ENCODE measurements around the gene GGCX. TPM values are rescaled to one million over a fixed set of nuclear protein-coding genes. Genes with fewer than 3 reads are reported as not detected.
A peak's percentile ranks its signal among the peaks of the same experiment; 100 is the strongest.

GGCX gene
- total and polyA plus RNA-seq, 2 of the 13 experiments (the other 11 are each of a cell fraction or from before 2014, with no cell fraction given): 72.5 to 103 TPM

DNA sequence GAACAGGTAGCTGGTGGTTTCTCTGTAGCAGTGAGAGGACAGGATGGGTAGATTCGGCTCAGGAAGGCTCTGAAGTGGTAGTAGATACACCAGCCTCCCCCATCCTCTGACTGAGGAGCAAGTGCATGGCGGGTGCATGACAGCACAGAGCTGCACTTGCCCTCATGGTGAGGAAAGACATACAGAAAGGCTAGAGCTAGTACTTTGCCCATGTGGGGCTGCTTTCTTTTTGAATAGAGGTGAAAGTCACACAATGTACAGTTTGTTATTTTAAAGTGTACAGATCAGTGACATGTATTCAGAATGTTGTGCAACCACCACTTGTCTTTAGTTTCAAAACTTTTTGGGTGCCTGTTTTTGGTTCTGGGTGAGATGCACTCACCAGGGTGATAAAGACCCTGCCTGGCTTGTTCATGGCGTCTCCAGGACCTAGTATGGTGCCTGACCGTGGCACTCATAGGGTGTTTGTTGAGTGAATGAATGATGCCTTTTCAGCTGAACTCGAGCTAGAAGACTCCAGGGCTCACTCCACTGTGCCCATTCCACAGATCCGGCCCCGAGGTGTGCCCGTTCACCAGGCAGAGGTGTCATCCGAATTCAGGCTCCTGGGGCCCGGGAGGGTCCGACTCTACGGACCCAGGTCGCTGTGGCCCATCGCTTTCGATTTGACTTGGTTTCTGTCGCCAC lies 22.5 kb upstream of the GGCX start (continued):
- TF ChIP-seq BCL6 (CRISPR knock-in tag; IDR thresholded peaks at IDR 0.05) (peak; percentile 17; the same call in 1 of the 2 replicates), ZSCAN21 (CRISPR knock-in tag; IDR thresholded peaks at IDR 0.05; ENCODE audit: borderline replicate concordance) (no peak), CC2D1A (CRISPR knock-in tag; IDR thresholded peaks at IDR 0.05) (no peak), CHD2 (IDR thresholded peaks at IDR 0.05; ENCODE audit: low read depth, low read length) (0 out of 2 replicates have a peak, but pooled peaks have one; percentile 17), MXD4 (CRISPR knock-in tag; IDR thresholded peaks at IDR 0.05) (no peak), MTF1 (CRISPR knock-in tag; IDR thresholded peaks at IDR 0.05) (no peak), ZNF337 (CRISPR knock-in tag; IDR thresholded peaks at IDR 0.05; ENCODE audit: borderline replicate concordance, low read depth) (no peak), BRD4 (CRISPR knock-in tag; IDR thresholded peaks at IDR 0.05) (no peak), CEBPG (CRISPR knock-in tag; IDR thresholded peaks at IDR 0.05) (peak; percentile 87), ZKSCAN8 (CRISPR knock-in tag; IDR thresholded peaks at IDR 0.05; ENCODE audit: borderline replicate concordance) (0 out of 2 replicates have a peak, but pooled peaks have one; percentile 7), PAF1 (CRISPR knock-in tag; IDR thresholded peaks at IDR 0.05) (no peak; the same call in 1 of the 2 replicates), ZNF766 (CRISPR knock-in tag; IDR thresholded peaks at IDR 0.05; ENCODE audit: borderline replicate concordance) (no peak), ZNF747 (CRISPR knock-in tag; IDR thresholded peaks at IDR 0.05; ENCODE audit: borderline replicate concordance) (0 out of 2 replicates have a peak, but pooled peaks have one; percentile 2), PHF5A (CRISPR knock-in tag; IDR thresholded peaks at IDR 0.05; ENCODE audit: low read depth, unreplicated experiment) (no peak)
- TF ChIP-seq, protein P1, sequence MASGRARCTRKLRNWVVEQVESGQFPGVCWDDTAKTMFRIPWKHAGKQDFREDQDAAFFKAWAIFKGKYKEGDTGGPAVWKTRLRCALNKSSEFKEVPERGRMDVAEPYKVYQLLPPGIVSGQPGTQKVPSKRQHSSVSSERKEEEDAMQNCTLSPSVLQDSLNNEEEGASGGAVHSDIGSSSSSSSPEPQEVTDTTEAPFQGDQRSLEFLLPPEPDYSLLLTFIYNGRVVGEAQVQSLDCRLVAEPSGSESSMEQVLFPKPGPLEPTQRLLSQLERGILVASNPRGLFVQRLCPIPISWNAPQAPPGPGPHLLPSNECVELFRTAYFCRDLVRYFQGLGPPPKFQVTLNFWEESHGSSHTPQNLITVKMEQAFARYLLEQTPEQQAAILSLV (CRISPR knock-in tag; IDR thresholded peaks at IDR 0.05; ENCODE audit: borderline replicate concordance): no peak
- TF ChIP-seq, protein P2, sequence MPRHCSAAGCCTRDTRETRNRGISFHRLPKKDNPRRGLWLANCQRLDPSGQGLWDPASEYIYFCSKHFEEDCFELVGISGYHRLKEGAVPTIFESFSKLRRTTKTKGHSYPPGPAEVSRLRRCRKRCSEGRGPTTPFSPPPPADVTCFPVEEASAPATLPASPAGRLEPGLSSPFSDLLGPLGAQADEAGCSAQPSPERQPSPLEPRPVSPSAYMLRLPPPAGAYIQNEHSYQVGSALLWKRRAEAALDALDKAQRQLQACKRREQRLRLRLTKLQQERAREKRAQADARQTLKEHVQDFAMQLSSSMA (CRISPR knock-in tag; IDR thresholded peaks at IDR 0.05): 0 out of 2 replicates have a peak, but pooled peaks have one; percentile 1
- TF ChIP-seq, protein P3, sequence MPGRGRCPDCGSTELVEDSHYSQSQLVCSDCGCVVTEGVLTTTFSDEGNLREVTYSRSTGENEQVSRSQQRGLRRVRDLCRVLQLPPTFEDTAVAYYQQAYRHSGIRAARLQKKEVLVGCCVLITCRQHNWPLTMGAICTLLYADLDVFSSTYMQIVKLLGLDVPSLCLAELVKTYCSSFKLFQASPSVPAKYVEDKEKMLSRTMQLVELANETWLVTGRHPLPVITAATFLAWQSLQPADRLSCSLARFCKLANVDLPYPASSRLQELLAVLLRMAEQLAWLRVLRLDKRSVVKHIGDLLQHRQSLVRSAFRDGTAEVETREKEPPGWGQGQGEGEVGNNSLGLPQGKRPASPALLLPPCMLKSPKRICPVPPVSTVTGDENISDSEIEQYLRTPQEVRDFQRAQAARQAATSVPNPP (CRISPR knock-in tag; IDR thresholded peaks at IDR 0.05): no peak
- TF ChIP-seq, protein P4, sequence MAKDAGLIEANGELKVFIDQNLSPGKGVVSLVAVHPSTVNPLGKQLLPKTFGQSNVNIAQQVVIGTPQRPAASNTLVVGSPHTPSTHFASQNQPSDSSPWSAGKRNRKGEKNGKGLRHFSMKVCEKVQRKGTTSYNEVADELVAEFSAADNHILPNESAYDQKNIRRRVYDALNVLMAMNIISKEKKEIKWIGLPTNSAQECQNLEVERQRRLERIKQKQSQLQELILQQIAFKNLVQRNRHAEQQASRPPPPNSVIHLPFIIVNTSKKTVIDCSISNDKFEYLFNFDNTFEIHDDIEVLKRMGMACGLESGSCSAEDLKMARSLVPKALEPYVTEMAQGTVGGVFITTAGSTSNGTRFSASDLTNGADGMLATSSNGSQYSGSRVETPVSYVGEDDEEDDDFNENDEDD (CRISPR knock-in tag; IDR thresholded peaks at IDR 0.05; ENCODE audit: borderline replicate concordance): 0 out of 2 replicates have a peak, but pooled peaks have one; percentile 31
- TF ChIP-seq, protein P5, sequence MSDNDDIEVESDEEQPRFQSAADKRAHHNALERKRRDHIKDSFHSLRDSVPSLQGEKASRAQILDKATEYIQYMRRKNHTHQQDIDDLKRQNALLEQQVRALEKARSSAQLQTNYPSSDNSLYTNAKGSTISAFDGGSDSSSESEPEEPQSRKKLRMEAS (IDR thresholded peaks at IDR 0.05): peak; percentile 47; the same call in 1 of the 2 replicates
- TF ChIP-seq, protein P6, sequence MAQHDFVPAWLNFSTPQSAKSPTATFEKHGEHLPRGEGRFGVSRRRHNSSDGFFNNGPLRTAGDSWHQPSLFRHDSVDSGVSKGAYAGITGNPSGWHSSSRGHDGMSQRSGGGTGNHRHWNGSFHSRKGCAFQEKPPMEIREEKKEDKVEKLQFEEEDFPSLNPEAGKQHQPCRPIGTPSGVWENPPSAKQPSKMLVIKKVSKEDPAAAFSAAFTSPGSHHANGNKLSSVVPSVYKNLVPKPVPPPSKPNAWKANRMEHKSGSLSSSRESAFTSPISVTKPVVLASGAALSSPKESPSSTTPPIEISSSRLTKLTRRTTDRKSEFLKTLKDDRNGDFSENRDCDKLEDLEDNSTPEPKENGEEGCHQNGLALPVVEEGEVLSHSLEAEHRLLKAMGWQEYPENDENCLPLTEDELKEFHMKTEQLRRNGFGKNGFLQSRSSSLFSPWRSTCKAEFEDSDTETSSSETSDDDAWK (CRISPR knock-in tag; IDR thresholded peaks at IDR 0.05): no peak
- TF ChIP-seq, protein P7, sequence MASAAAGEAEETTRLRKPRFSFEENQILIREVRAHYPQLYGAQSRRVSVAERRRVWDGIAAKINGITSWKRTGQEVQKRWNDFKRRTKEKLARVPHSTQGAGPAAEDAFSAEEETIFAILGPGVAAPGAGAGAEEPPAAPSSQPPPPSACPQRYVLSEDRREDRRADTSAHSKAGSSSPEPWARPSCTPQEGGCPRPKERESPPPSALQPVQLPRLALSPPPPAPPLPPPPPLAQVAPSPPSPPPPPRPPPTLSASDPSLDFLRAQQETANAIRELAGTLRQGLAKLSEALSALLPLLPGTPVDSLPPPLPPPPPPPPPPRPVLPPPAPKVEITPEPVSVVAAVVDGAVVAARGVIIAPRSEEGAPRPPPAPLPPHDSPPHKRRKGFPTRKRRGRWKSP (CRISPR knock-in tag; IDR thresholded peaks at IDR 0.05): no peak
- TF ChIP-seq, protein P8, sequence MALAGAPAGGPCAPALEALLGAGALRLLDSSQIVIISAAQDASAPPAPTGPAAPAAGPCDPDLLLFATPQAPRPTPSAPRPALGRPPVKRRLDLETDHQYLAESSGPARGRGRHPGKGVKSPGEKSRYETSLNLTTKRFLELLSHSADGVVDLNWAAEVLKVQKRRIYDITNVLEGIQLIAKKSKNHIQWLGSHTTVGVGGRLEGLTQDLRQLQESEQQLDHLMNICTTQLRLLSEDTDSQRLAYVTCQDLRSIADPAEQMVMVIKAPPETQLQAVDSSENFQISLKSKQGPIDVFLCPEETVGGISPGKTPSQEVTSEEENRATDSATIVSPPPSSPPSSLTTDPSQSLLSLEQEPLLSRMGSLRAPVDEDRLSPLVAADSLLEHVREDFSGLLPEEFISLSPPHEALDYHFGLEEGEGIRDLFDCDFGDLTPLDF (CRISPR knock-in tag; IDR thresholded peaks at IDR 0.05): no peak

All from HepG2 (cell line).